ENCODE results near the gene USP31.
"Not testable (repeated sequence)": the region's sequence is repeated elsewhere in the genome, so short reads cannot be mapped to it uniquely, and the experiment has no call there.

USP31 gene

DNA sequence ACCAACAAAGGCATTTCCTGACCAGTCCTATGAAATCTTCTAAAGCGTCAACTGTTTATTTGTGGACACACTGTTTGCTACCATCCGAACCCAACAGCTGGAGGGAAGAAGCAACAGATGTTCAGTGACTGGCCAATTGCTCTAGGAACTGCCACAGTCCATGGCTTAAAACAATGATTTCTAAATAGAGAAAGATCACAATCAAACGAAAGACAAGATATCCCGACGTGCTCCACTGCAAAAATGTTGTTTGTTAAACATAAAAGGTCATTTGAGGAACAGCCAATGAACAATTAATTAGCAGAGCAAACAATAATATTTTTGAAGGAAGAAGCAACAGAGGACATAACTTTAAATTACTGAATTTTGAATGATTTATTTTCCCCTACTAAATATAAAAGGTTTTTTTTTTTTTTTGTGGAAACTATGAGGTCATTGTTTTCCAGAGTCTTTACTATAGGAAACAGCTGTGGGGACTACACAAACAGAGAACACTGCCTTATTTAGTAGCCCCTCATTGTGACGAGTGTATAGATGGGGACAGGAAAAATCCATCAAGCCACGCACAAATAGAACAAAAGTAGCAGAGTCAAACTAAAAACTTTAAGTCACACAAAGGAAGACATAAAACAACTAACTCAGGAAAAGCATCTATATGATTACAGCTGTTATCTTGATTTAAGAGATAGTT, 17.2 kb downstream of the USP31 start:
- no peak for DNase-seq

DNA sequence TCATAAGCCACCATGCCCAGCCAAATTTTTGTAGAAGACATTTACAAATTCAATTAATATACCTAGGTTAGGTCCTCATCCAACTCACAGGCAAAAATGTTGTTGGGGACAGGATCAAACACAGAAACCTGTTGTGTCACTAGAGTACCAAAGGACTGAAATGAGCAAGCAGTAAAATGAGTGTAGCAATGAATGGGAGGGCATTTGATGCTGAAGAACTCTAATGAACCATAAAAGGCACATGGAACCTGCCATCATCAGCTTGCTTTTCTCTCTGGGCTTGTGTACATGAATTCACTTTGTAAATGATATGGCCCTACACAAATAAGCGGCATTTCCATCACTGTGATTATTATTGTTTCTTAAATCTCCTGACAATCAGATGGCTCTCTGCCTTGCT, 17.8 kb downstream of the USP31 start:
- no peak for DNase-seq

DNA sequence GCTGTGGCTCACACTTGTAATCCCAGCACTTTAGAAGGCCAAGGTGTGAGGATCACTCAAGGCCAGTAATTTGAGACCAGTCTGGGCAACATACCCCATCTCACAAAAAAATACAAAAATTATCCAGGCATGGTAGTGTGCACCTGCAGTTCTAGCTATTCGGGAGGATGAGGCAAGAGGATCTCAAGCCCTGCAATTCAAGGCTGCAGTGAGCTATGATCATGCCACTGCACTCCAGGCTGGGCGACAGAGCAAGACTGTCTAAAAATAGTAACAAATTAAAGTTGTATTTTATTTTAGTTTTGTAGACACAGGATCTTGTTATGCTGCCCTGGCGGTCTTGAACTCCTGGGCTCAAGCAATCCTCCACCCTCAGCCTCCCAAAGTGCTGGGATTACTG, 18.2 kb downstream of the USP31 start:
- no peak for DNase-seq

DNA sequence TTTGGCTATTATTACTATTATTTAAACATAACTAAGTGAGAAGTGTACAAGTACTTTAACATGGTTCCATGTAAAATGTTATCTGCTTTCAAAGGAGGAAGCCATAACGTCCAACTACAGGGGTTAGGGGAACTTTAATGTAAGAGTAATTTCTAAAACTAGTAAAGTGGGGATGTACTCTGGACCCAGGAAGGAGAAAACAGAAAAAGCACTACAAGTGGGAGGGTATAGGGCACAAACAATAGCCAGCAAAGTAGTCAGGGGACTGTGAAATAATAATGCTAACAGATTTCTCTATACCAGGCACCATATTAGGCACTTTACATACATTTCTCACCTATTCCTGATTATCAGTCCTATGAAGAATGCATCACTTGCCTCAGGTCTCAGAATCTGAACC, 19.6 kb downstream of the USP31 start:
- DNase-seq: no peak

DNA sequence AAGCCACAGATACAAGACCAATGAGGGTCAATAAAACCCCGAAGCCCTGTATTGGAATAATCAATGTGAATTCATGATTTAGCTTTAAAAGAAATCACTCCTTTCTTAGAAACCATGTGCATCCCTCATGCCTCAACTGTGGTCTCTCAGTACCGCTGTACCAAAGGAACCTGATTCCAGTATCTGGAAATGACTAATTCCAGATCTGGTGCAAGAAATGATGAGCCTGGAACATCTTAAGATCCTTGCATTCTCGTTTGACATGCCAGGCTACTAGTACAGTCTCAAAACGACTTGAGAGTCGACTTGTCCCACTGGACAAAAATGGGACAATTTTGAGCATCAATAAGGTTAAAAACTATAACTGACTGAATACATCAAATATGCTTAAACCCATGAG, 21.2 kb downstream of the USP31 start:
- DNase-seq: no peak

DNA sequence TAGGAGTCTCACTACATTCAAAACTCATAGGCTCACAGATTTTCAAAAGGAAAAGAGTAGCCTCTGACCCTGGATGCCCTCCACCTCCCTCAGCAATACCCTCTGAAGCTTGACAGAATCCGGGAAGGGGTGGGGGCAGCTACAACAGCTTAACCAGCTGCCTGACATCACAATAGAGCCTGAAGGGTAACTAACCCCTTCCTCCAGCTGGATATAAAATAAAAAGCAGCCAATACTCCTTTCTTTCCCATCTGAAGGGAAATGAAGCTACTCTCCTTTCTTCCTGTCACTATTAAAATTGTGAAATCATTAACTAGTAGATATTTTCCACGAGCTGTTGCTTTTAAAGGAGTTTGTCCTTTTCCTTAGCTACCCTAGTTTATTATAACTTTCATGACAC, 24.0 kb downstream of the USP31 start:
- no peak for DNase-seq

DNA sequence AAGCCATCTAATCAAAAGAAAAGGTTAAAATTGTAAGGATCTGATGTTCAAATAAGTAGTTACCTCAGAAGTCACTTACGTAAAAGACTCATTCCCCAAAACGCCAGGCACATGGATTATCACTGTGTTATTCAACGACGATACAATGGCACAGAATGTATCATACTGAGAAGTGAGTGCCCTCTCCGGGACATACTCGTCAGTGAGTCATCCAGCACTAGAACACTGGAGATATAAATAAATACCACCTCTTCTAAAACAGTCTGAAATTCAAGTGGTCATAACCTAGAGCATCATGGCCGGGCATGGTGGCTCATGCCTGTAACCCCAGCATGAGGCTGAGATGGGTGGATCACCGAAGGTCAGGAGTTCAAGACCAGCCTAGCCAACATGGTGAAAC, 24.9 kb downstream of the USP31 start:
- DNase-seq: no peak

DNA sequence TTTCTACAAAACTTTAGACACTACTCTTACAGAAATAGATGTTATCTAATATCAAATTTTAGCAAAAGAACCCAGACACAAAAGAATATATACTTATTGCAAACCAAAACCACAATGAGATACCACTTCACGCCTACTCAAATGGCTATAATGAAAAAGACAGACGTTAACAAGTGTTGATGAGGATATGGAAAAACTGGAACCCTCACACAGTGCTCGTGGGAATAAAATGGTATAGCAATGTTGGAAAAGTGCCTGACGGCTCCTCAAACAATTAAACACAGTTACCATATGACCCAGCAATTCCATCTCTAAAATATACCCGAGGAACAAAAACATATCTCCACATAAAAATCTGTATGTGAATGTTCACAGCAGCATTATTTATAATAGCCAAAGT, 27.1 kb downstream of the USP31 start:
- no peak for DNase-seq

DNA sequence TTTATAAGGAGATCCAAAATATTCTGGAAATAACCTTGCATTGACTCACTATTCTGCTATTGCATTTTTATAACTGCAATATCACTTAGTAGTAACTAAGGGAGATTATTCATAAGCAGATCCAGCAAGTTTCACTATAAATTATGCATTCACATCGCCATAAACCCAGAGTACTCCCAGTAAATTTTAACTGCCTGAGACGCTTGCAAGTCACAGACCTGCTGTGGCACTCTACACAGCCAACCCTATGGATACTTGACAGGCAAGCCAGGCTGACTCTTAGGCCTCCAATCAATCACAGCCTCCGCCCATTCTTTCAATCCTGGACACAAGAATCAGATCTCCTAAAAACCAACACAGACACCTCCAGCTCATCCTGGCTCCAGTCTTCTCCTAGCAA, 28.2 kb downstream of the USP31 start:
- no peak for DNase-seq

DNA sequence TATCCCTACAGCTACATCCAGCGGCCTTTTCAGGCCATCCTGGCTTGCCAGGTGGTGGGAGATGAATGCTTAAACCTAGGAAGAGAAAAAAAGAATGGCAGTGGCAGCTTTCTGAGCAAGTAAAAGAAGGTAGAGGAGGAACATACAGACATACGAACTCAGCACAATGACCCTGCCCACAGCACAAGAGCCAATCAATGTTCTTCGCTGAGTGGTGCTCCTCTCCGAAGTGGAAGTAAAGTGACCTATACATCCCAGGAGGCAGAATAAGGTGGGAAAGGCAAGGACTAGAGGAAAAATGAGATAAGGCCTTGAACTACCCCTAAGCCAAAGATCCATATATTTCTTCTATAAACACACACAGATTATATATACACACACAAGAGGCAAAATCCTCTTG, 28.7 kb downstream of the USP31 start:
- DNase-seq: no peak

DNA sequence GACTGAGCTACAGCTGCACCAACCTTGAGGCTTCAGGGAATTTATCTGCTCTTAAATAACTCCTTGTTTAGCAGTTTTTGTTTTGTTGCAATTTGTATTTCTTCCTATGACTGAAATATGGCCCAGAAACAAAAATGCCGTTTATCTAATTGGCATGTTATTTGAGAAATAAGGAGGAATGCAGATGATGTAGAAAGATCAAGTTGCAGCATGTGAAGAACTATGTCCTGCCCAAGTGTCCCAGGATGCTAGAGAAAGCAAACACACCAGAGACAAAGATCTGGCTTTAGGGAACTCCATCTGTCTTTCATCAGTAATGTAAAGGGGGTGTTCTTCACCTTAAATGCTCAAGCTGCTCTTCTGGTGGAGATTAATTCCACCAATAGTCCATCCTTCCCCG, 29.7 kb downstream of the USP31 start:
- DNase-seq: no peak

DNA sequence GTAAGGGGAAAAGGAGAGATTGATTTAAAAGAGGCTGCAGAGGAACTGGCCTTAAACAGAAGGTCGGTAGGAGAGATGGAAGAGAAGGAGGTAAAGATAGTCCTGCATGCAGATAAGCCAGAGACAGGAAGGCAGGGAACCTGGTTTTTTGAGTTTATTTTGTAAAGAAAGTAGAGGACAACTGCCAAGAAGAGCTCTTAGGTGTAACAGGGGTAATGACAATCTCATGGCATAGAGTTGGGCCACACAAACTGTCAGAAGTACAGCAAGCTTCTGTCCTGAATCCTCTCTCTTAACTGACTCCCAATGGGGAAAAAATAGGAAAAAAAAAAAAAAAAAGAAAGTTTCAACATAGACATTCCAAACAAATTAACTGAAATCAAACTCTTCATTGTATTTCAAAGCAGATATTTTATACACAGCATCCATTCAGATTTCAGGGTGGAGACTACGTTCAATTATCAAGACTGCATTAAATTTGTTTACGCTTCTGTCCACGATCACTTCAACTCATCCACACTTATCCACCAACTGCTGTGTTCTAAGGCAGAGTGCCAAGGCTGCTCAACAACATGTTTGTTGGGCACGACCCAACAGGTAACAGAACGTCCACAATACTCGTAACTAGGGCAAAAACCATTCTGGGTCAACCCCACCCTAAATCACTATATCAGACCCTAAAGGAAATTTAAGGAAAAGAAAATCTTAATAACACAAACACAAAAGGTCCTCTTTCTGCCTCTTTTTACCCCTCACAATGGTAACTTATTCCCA, 34.9 kb downstream of the USP31 start:
- DNase-seq: no peak

DNA sequence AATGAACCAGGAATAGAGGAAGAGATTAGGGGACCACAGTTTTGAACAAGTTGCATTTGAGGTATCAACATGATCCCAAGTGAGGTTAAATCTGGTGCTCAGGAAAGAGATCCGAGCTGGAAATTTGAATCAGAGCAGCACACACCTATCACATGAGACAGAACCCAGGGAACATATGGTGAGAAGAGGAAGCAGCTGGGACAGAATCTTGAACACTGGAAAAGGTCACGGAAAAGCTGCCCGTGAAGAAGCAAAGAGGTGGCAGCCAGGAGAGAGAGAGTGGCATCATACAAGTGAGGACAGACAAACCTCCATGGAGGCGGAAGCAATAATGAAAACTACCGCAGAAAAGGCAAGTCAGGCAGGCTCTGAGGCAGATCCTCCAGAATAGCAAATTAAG, 36.1 kb downstream of the USP31 start:
- DNase-seq: no peak

DNA sequence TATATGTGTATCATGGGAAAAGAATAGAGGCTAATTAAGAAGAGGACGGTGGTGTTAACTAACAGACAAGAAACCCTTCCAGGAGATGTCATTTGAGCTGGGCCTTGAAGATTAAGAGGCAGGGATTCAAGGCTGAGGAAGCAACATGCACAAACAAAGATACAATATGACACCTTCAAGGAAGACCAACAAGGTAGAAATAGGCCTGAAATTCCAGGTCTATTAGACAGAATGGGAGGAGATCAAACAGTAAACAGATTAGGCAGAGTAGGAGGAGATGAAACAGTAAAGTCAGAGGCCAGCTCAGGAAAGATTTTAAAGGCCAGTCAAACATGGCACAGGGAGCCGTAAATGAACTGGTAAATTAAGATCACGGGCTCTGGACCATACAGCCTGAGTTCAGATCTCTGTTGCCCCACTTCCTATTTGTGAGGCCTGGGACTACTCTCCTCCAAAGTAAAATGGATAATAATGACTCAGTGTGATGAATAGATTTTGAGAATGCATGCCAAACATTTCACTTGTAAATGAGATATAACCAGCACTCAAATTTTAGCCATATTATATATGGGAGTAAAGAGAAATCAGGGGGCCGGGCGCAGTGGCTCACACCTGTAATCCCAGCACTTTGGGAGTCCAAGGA, 38.9 kb downstream of the USP31 start:
- DNase-seq: no peak

DNA sequence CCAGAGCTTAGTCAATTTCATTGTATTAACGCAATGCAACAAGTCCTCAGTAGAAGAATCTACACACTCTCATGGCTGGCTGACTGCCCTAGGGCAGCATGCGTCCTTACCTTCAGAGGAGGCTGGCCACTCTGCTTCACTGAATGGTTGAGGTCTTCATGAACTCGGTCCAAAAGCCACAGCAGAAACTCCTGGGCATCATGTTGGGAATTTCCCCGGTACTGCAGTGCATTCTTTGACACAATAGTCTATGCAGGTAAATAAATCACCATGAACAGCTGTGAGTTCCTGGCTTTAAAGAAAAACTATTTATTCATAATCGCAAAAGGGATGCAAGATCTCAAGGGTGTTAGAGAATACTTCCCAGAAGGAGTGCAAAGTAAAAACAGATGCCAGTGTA, 41.3 kb downstream of the USP31 start:
- no peak for DNase-seq

DNA sequence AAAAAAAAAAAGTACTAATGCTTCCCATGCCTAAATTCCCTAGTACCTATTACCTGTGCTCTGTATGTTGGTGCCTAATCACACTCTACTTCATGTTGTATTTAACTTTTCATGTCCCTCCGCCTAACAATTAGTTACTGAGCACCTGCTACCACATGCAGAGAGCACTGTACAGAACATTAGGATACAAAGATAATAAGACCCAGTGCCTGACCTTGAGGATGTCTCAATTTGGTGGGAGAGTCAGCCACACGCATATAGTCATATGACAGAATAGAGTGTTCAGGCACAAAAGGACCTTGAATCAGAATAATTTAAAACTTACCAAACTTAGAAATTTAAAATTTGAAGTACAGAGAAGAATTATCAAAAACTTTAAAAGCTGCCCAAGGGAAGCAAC, 42.1 kb downstream of the USP31 start:
- no peak for DNase-seq

DNA sequence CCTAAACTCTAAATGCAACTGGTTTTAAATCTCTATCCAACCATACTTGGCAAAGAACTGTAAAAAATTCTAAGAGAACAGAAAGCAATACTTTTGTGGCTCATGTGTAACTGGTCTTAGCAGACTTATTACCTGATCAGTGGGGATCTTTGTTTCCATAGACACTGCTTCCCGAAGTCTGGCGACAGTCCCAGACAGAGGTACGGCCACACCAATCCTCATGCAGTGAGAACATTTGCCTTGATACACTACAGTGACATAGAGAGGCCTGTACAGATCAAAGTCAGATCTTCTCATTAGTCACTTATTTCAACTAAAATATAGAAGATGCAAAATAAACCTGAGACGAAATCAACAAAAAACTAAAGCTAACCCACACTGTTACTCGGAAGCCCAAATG, 43.9 kb downstream of the USP31 start:
- no peak for DNase-seq

DNA sequence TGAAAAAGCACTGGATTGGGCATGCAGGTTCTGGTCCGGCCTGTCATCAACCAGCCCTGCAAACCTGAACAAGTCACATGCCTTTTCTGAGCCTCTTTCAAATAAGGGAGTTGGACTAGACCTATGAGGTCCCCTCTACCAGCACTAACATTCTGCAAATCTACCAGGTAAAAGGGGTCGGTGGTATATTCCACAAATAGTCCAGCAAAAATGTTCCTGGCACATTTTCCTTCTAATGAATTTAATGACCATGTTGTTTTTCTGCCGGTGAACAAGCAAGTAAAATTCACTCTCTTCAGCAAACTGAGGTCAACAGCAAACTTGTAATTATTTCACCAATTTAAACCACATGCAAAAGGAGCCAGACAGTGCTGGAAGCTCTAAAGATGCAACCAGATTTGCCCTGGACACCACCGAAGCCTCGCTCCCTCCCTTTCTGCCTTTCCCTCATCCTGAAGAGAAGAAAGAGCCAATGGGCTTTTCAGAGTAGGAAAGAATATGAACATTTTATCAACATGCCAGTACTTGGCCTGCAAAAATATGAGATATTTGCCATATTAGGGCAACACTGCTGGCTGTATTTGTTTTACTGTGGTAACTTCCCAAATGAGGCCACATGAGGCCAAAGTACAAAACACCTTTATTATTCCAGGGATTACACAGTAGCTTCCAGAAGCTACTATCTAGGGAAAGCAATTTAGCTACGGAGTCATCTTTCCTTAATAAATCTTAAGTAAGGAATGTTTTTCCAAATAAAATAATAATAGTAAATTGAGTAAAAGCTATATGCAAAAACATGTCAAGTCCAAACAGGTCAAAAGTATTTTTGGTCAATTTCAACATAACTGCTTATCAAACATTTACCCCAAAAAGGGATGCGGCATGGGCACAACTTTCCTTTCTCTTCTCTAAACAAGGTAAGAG, 45.0 kb downstream of the USP31 start:
- DNase-seq: no peak

DNA sequence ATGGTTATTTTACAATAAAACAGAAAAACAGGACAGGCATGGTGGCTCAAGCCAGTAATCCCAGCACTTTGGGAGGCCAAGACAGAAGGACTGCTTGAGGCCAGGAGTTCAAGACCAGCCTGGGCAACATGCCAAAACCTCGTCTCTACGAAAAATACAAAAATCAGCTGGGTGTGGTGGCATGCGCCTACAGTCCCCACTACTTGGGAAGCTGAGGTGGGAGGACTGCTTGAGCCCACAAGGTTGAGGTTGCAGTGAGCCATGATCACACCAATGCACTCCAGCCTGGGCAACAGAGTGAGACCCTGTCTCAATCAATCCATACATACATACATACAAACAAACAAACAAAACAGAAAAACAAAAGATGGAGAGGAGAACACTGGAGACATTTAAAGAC, 45.6 kb downstream of the USP31 start:
- no peak for DNase-seq

DNA sequence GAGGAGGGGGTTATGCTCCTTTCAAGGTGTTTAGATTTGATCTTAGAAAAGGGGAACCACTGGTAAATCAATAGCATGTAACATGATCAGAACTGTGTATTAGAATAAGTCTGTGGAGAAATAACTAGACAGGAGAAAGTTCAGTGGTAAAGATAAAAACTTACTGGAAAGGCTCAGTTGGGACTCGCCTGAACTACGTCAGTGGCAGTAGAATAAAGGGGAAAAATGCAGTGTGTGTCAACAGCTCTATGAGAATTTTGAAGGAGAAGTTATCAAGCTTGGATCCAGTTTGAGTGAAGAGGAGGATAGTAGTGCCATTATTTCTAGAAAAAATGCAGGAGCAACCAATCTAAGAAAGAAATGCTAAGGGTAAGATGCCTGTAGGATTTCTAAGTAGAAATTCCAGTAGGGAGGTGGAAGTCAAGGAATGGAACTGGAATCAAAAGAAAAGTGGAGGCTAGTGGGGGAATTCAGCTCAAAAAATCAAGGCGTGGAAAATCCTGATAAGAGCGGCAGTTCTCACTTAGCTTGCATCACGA, 48.2 kb downstream of the USP31 start:
- no peak for DNase-seq

DNA sequence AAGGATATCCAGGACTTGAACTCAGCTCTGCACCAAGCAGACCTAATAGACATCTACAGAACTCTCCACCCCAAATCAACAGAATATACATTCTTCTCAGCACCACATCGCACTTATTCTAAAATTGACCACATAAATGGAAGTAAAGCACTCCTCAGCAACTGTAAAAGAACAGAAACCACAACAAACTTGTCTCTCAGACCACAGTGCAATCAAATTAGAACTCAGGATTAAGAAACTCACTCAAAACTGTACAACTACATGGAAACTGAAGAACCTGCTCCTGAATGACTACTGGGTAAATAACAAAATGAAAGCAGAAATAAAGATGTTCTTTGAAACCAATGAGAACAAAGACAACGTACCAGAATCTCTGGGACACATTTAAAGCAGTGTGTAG, 52.8 kb downstream of the USP31 start:
- not testable (repeated sequence) for DNase-seq

DNA sequence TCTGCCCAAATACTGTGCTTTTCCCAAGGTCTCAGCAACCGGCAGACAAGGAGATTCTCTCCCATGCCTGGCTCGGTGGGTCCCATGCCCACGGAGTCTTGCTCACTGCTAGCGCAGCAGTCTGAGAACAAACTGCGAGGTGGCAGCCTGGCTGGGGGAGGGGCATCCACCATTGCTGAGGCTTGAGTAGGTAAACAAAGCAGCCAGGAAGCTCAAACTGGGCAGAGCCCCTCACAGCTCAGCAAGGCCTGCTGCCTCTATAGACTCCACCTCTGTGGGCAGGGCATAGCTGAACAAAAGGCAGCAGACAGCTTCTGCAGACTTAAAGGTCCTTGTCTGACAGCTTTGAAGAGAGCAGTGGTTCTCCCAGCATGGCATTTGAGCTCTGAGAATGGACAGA, 55.1 kb downstream of the USP31 start:
- DNase-seq: not testable (repeated sequence)

DNA sequence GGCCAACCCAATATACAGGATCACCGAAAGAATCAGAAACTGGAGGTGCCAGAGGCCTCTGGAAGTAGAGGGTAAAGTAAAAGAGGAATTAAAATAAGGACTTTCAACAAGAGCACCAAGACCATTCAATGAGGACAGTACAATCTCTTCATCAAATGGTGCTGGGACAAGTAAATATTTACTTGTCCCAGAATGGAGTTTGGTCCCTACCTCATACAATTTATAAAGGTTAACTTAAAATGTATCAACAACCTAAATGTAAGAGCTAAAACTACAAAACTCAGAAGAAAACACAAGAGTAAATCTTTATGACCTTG, 56.5 kb downstream of the USP31 start:
- DNase-seq: no peak

All from bone marrow (tissue), 2 donors.